Keratinocyte (primary cell): ENCODE measurements around the gene CCDC85C. TPM values are rescaled to one million over a fixed set of nuclear protein-coding genes. Genes with fewer than 3 reads are reported as not detected.

Source experiments
- DNase-seq: peaks from one replicate; pipeline ENCODE4 v3.0.0-alpha.2; 2011; ENCODE audit warnings: low read depth, missing footprints, low spot score
- FAIRE-seq: peaks from 2 replicates; lab custom pipeline; 2011; peaks lifted over from hg19 to GRCh38; lab: Jason Lieb, UNC
- H2AFZ ChIP-seq: 2 replicates; pipeline ENCODE4 v1.6.0; 2012; ENCODE audit warnings: low read length, control low read depth, inconsistent platforms; ENCODE audit not compliant: control insufficient read depth
- H3K27ac ChIP-seq: 2 replicates; pipeline ENCODE4 v1.5.1; 2011; ENCODE audit warnings: low read length; ENCODE audit not compliant: control insufficient read depth, insufficient read depth
- H3K27me3 ChIP-seq: 3 replicates; pipeline ENCODE4 v1.6.0; 2011; ENCODE audit warnings: low read length; ENCODE audit not compliant: control insufficient read depth, insufficient read depth; ENCODE audit errors: extremely low read depth
- H3K36me3 ChIP-seq, 2 experiments: 2 replicates in 1 of 2; 3 replicates in 1 of 2; pipeline ENCODE4 v1.5.1; 2011; ENCODE audit warnings: low read length in 2 of 2, mild to moderate bottlenecking in 1 of 2; ENCODE audit not compliant: control insufficient read depth in 2 of 2, insufficient read depth in 2 of 2; ENCODE audit errors: extremely low read depth in 1 of 2
- H3K4me1 ChIP-seq: 3 replicates; pipeline ENCODE4 v1.5.1; 2011; ENCODE audit warnings: low read length; ENCODE audit not compliant: control insufficient read depth, insufficient read depth; ENCODE audit errors: extremely low read depth
- H3K4me2 ChIP-seq: 3 replicates; pipeline ENCODE4 v1.6.0; 2011; ENCODE audit warnings: low read depth, low read length; ENCODE audit not compliant: control insufficient read depth, insufficient read depth; ENCODE audit errors: extremely low read depth
- H3K4me3 ChIP-seq, 3 experiments: fragments of 200-600 bp in 1 of 3; sonication (generic) in 1 of 3; 2 replicates in 2 of 3; 3 replicates in 1 of 3; pipeline ENCODE4 v1.5.1; 2011 to 2016; ENCODE audit warnings: low read length in 3 of 3, mild to moderate bottlenecking in 3 of 3, control low read depth in 2 of 3, inconsistent platforms in 1 of 3, low read depth in 1 of 3, mixed read lengths in 1 of 3, mixed run types in 1 of 3, moderate library complexity in 1 of 3; ENCODE audit not compliant: control insufficient read depth in 2 of 3, insufficient read depth in 2 of 3; ENCODE audit errors: extremely low read depth in 1 of 3
- H3K79me2 ChIP-seq: 2 replicates; pipeline ENCODE4 v1.6.0; 2012; ENCODE audit warnings: low read length; ENCODE audit not compliant: control insufficient read depth, insufficient read depth
- H3K9ac ChIP-seq: 3 replicates; pipeline ENCODE4 v1.6.0; 2011; ENCODE audit warnings: low read length; ENCODE audit not compliant: control insufficient read depth, insufficient read depth; ENCODE audit errors: extremely low read depth
- H3K9me1 ChIP-seq: 3 replicates; pipeline ENCODE4 v1.6.0; 2011; ENCODE audit warnings: low read length; ENCODE audit not compliant: control insufficient read depth, insufficient read depth; ENCODE audit errors: extremely low read depth
- H3K9me3 ChIP-seq: 2 replicates; pipeline ENCODE4 v1.5.1; 2012; ENCODE audit warnings: low read depth, low read length; ENCODE audit not compliant: control insufficient read depth
- H4K20me1 ChIP-seq: 3 replicates; pipeline ENCODE4 v1.6.0; 2011; ENCODE audit warnings: low read length; ENCODE audit not compliant: control insufficient read depth, insufficient read depth; ENCODE audit errors: extremely low read depth
- CTCF ChIP-seq, 3 experiments: IDR thresholded peaks in 1 of 3; conservative IDR thresholded peaks in 1 of 3; optimal IDR thresholded peaks in 1 of 3; 2 replicates in 2 of 3; 3 replicates in 1 of 3; pipeline versions ENCODE3 to v1.5.1; 2011; ENCODE audit warnings: low read length in 3 of 3, mild to moderate bottlenecking in 3 of 3, moderate library complexity in 2 of 3, control low read depth in 1 of 3, inconsistent platforms in 1 of 3; ENCODE audit not compliant: insufficient read depth in 2 of 3; ENCODE audit errors: extremely low read depth in 1 of 3
- EZH2 ChIP-seq: IDR thresholded peaks from one replicate; pipeline ENCODE4 v1.6.1; 2012; ENCODE audit warnings: inconsistent platforms, mild to moderate bottlenecking, low read length, moderate library complexity
- dilution Hi-C: fragments of 300-500 bp; cut with MboI; formaldehyde crosslinking; loops from one replicate; pipeline ENCODE4 v1.7.0; 2020; ENCODE audit warnings: low sequenced_read_pairs; ENCODE audit not compliant: extremely low pct_ligation_motif_present
- polyA plus RNA-seq, 5 experiments: library from polyadenylated mRNA; depleted of rRNA in 3 of 5; stranded (reverse) in 3 of 5; stranded (forward) in 1 of 5; unstranded in 1 of 5; fragments of >200 nt; gene quantifications; 1 replicate in 1 of 5; 2 replicates in 3 of 5; 3 replicates in 1 of 5; pipeline versions ENCODE4 v1.2.1 to v1.2.3, GENCODE V29; 2011 to 2012; ENCODE audit warnings: missing spikeins in 2 of 5, low read depth in 1 of 5, low replicate concordance in 1 of 5

Gene CCDC85C
- polyA plus RNA-seq, 1 donor (not counting 4 experiments of a cell fraction or from before 2014, with no cell fraction given) = 13.2 TPM

DNA sequence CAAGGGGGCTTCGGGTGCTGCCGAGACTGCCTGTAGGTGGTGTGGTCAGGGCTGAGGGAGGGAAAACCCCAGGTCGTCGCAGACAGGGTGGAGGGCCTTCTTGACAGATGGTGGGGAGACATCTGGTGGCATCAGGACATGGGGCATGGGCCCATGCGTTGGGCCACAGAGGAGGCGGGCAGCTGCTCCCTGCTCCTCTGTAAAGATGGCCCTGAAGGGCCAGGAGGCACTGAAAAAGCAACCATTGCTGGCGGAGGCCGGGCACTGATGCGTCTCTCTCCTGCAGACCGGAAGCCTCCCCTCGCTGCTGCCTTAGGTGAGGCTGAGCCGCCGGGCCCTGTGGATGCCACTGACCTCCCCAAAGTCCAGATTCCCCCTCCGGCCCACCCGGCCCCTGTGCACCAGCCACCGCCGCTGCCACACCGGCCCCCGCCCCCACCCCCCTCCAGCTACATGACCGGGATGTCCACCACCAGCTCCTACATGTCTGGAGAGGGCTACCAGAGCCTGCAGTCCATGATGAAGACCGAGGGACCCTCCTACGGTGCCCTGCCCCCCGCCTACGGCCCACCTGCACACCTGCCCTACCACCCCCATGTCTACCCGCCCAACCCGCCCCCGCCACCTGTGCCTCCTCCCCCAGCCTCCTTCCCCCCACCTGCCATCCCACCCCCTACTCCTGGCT lies 94.0 kb downstream of the CCDC85C start:
- Histone ChIP-seq H3K79me2 (peaks cover 2% of the 10 kb centered on the region), H3K4me1 (no peaks in the 10 kb centered on the region), H4K20me1 (peaks cover 9% of the 10 kb centered on the region), H3K4me2 (no peak overlapping the region), H3K9me3 (no peaks in the 10 kb centered on the region), H2AFZ (no peak overlapping the region), H3K36me3 (peaks cover 54 to 56% of the 10 kb centered on the region in 2 experiments), H3K27ac (no peak overlapping the region), H3K27me3 (no peaks in the 10 kb centered on the region), H3K4me3 (no peak overlapping the region), H3K9ac (no peak overlapping the region), H3K9me1 (no peaks in the 10 kb centered on the region)
- TF ChIP-seq EZH2 = no peak
- TF ChIP-seq CTCF (optimal IDR thresholded peaks at IDR 0.05 in 1 of 3, IDR thresholded peaks at IDR 0.05 in 1 of 3, conservative IDR thresholded peaks at IDR 0.05 in 1 of 3; ENCODE audit: extremely low read depth in 1 of 3, insufficient read depth in 2 of 3, low read length in 3 of 3) = no peak
- DNase-seq = no peak
- dilution Hi-C loops = no loop called here
- no peak for FAIRE-seq

- Histone ChIP-seq H3K9me1 (no peaks in the 10 kb centered on the region), H3K9me3 (no peaks in the 10 kb centered on the region), H3K4me3 (no peak overlapping the region), H3K27ac (no peak overlapping the region), H3K4me1 (no peaks in the 10 kb centered on the region), H2AFZ (no peak overlapping the region), H3K27me3 (no peaks in the 10 kb centered on the region), H3K9ac (no peak overlapping the region), H4K20me1 (peaks cover 9% of the 10 kb centered on the region), H3K4me2 (no peak overlapping the region), H3K36me3 (peaks cover 47 to 52% of the 10 kb centered on the region in 2 experiments), H3K79me2 (peaks cover 2% of the 10 kb centered on the region)
- no peak for TF ChIP-seq EZH2
- no peak for TF ChIP-seq CTCF (optimal IDR thresholded peaks at IDR 0.05 in 1 of 3, IDR thresholded peaks at IDR 0.05 in 1 of 3, conservative IDR thresholded peaks at IDR 0.05 in 1 of 3; ENCODE audit: extremely low read depth in 1 of 3, insufficient read depth in 2 of 3, low read length in 3 of 3)
- FAIRE-seq (no peak), DNase-seq (no peak)
- dilution Hi-C loops = no loop called here
These were observed 94.9 kb downstream of the CCDC85C start for GRCh38 chr14:99508896-99509629.
